H1 (cell line): Measurements from ENCODE around the gene ZNF532. TPM values are rescaled to one million over a fixed set of nuclear protein-coding genes. Genes with fewer than 3 reads are reported as not detected.

Experiments used
- CTCF ChIA-PET: fragments of 300-600 bp; sonication (Branson Sonifier 250); formaldehyde crosslinking; loops from one replicate; lab custom pipeline; 2021; ENCODE audit not compliant: partially characterized antibody; lab: Charles Lee
- POLR2A ChIA-PET: fragments of 300-600 bp; sonication (Branson Sonifier 250); formaldehyde crosslinking; loops from one replicate; lab custom pipeline; 2021; ENCODE audit warnings: inconsistent platforms; ENCODE audit not compliant: partially characterized antibody; lab: Charles Lee
- DNase-seq, 2 experiments: peaks; one replicate each; pipeline versions ENCODE4 v3.0.0 to v3.0.0-alpha.2; 2010 to 2022; ENCODE audit warnings: low spot score in 2 of 2, low read depth in 1 of 2, mixed read lengths in 1 of 2
- FAIRE-seq: peaks from 2 replicates; lab custom pipeline; 2011; peaks lifted over from hg19 to GRCh38; lab: Jason Lieb, UNC
- H2AFZ ChIP-seq: 2 replicates; pipeline ENCODE4 v1.8.1; 2012; ENCODE audit warnings: low read length, inconsistent platforms
- H2AK5ac ChIP-seq: 2 replicates; pipeline ENCODE4 v1.6.1; 2013; ENCODE audit warnings: low read depth, low read length
- H2BK120ac ChIP-seq: replicated peaks from 2 replicates; pipeline ENCODE3; 2013; ENCODE audit warnings: low read depth, low read length, inconsistent platforms
- H2BK12ac ChIP-seq: 2 replicates; pipeline ENCODE4 v1.6.1; 2013; ENCODE audit warnings: low read depth, low read length
- H2BK15ac ChIP-seq: 2 replicates; pipeline ENCODE4 v1.6.1; 2013; ENCODE audit warnings: low read length
- H2BK20ac ChIP-seq: 2 replicates; pipeline ENCODE4 v1.6.1; 2013; ENCODE audit warnings: low read length
- H2BK5ac ChIP-seq: 2 replicates; pipeline ENCODE4 v1.6.1; 2013; ENCODE audit warnings: low read depth, low read length
- H3K14ac ChIP-seq: 2 replicates; pipeline ENCODE4 v1.6.1; 2013; ENCODE audit warnings: inconsistent platforms; ENCODE audit not compliant: insufficient read length
- H3K18ac ChIP-seq: 2 replicates; pipeline ENCODE4 v1.6.1; 2013; ENCODE audit warnings: low read length; ENCODE audit errors: extremely low read depth
- H3K23ac ChIP-seq: 2 replicates; pipeline ENCODE4 v1.6.1; 2013; ENCODE audit warnings: inconsistent platforms; ENCODE audit not compliant: insufficient read length
- H3K23me2 ChIP-seq: 2 replicates; pipeline ENCODE4 v1.6.1; 2013; ENCODE audit warnings: low read depth, low read length
- H3K27ac ChIP-seq: 2 replicates; pipeline ENCODE4 v1.6.1; 2011; ENCODE audit warnings: low read depth, low read length, inconsistent platforms
- H3K27me3 ChIP-seq, 4 experiments: replicated peaks in 1 of 4; 1 replicate in 1 of 4; 2 replicates in 3 of 4; pipeline versions ENCODE4 v1.6.1 to v1.8.1; 2011 to 2013; ENCODE audit warnings: low read length in 3 of 4, mild to moderate bottlenecking in 3 of 4, inconsistent platforms in 2 of 4, mixed read lengths in 2 of 4, moderate library complexity in 1 of 4; ENCODE audit not compliant: control insufficient read depth in 3 of 4, insufficient read depth in 3 of 4; ENCODE audit errors: extremely low read depth in 1 of 4
- H3K36me3 ChIP-seq, 4 experiments: 2 replicates each; pipeline versions ENCODE4 v1.6.1 to v1.8.1; 2011 to 2013; ENCODE audit warnings: mild to moderate bottlenecking in 4 of 4, low read length in 3 of 4, moderate library complexity in 2 of 4, control low read depth in 1 of 4, inconsistent platforms in 1 of 4; ENCODE audit not compliant: insufficient read depth in 4 of 4, control insufficient read depth in 2 of 4
- H3K4ac ChIP-seq: replicated peaks from 2 replicates; pipeline ENCODE3; 2013; ENCODE audit warnings: low read length, low read depth, mixed read lengths, inconsistent platforms; ENCODE audit not compliant: insufficient read length
- H3K4me1 ChIP-seq, 4 experiments: replicated peaks in 1 of 4; 1 replicate in 1 of 4; 2 replicates in 3 of 4; pipeline versions ENCODE4 v1.6.1 to v1.8.1; 2011 to 2013; ENCODE audit warnings: low read length in 3 of 4, inconsistent platforms in 2 of 4, mixed read lengths in 1 of 4; ENCODE audit not compliant: insufficient read depth in 4 of 4, control insufficient read depth in 3 of 4
- H3K4me2 ChIP-seq, 2 experiments: 2 replicates each; pipeline versions ENCODE4 v1.6.1 to v1.8.1; 2011 to 2013; ENCODE audit warnings: low read depth in 2 of 2, low read length in 2 of 2, control low read depth in 1 of 2, inconsistent platforms in 1 of 2, mild to moderate bottlenecking in 1 of 2; ENCODE audit not compliant: insufficient read depth in 1 of 2
- H3K4me3 ChIP-seq, 4 experiments: fragments of 200-600, 300-600 bp in 1 of 4; sonication (generic), shearing (Covaris generic), sonication (Bioruptor Twin) in 1 of 4; 2 replicates each; pipeline versions ENCODE4 v1.5.1 to v1.8.1; 2011 to 2016; ENCODE audit warnings: low read length in 4 of 4, low read depth in 3 of 4, control low read depth in 2 of 4, inconsistent platforms in 2 of 4, mild to moderate bottlenecking in 2 of 4, mixed read lengths in 1 of 4, moderate library complexity in 1 of 4; ENCODE audit not compliant: insufficient read depth in 2 of 4; ENCODE audit errors: extremely low read depth in 1 of 4
- H3K56ac ChIP-seq: replicated peaks from 2 replicates; pipeline ENCODE3; 2013; ENCODE audit warnings: low read depth, mild to moderate bottlenecking, mixed read lengths, low read length, inconsistent platforms; ENCODE audit not compliant: insufficient read length
- H3K79me1 ChIP-seq: 2 replicates; pipeline ENCODE4 v1.6.1; 2013; ENCODE audit warnings: low read depth, low read length, control low read depth
- H3K79me2 ChIP-seq, 2 experiments: 2 replicates each; pipeline versions ENCODE4 v1.6.1 to v1.8.1; 2012 to 2013; ENCODE audit warnings: low read length in 2 of 2, mild to moderate bottlenecking in 2 of 2, inconsistent platforms in 1 of 2; ENCODE audit not compliant: insufficient read depth in 2 of 2, control insufficient read depth in 1 of 2
- H3K9ac ChIP-seq, 4 experiments: replicated peaks in 1 of 4; 1 replicate in 1 of 4; 2 replicates in 3 of 4; pipeline versions ENCODE4 v1.6.1 to v1.8.1; 2011 to 2013; ENCODE audit warnings: low read depth in 3 of 4, low read length in 3 of 4, control low read depth in 2 of 4, mild to moderate bottlenecking in 2 of 4, moderate library complexity in 2 of 4, inconsistent platforms in 1 of 4; ENCODE audit errors: extremely low read depth in 1 of 4
- H3K9me3 ChIP-seq, 2 experiments: 2 replicates each; pipeline versions ENCODE4 v1.6.1 to v1.8.1; 2012 to 2013; ENCODE audit warnings: mild to moderate bottlenecking in 2 of 2, moderate library complexity in 2 of 2, control low read depth in 1 of 2, inconsistent platforms in 1 of 2, low read depth in 1 of 2, low read length in 1 of 2, mixed read lengths in 1 of 2; ENCODE audit not compliant: insufficient read depth in 2 of 2
- H4K20me1 ChIP-seq, 2 experiments: replicated peaks in 1 of 2; 2 replicates each; pipeline versions ENCODE3 to v1.8.1; 2011 to 2013; ENCODE audit warnings: inconsistent platforms in 2 of 2, low read length in 2 of 2, mild to moderate bottlenecking in 1 of 2; ENCODE audit not compliant: insufficient read depth in 2 of 2, control insufficient read depth in 1 of 2
- H4K5ac ChIP-seq: 2 replicates; pipeline ENCODE4 v1.6.1; 2013; ENCODE audit warnings: low read length, low read depth, mixed read lengths, inconsistent platforms; ENCODE audit not compliant: insufficient read length
- H4K8ac ChIP-seq: 2 replicates; pipeline ENCODE4 v1.8.0; 2013; ENCODE audit warnings: mild to moderate bottlenecking, moderate library complexity, low read length, inconsistent platforms; ENCODE audit not compliant: insufficient read depth; ENCODE audit errors: extremely low read depth
- H4K91ac ChIP-seq: replicated peaks from 2 replicates; pipeline ENCODE3; 2013; ENCODE audit warnings: low read length, mixed read lengths, inconsistent platforms; ENCODE audit not compliant: insufficient read length
- ASH2L ChIP-seq: fragments of 200-600, 300-600 bp; sonication (generic); IDR thresholded peaks from one replicate; pipeline ENCODE4 v1.7.1; 2017; ENCODE audit warnings: low read length
- EP300 ChIP-seq, 2 experiments: IDR thresholded peaks; 1 replicate in 1 of 2; 2 replicates in 1 of 2; pipeline ENCODE4 v1.6.1; 2011 to 2012; ENCODE audit warnings: low read depth in 2 of 2, low read length in 2 of 2, mild to moderate bottlenecking in 2 of 2, borderline replicate concordance in 1 of 2, inconsistent platforms in 1 of 2, moderate library complexity in 1 of 2
- SIRT6 ChIP-seq: IDR thresholded peaks from one replicate; pipeline ENCODE4 v1.7.1; 2012; ENCODE audit warnings: low read length, inconsistent platforms
- SP2 ChIP-seq: IDR thresholded peaks from 2 replicates; pipeline ENCODE4 v1.6.1; 2012; ENCODE audit warnings: mild to moderate bottlenecking, low read length, inconsistent platforms
- SP4 ChIP-seq: IDR thresholded peaks from 2 replicates; pipeline ENCODE4 v1.6.1; 2012; ENCODE audit warnings: low read length, inconsistent platforms
- WGBS, 2 experiments: shearing (Covaris generic) in 1 of 2; methylation state at CpG; one replicate each; pipeline versions ENCODE4 v1.1.6 to v1.1.7; 2013 to 2015; ENCODE audit warnings: low lambda C conversion rate in 2 of 2, mixed read lengths in 2 of 2, inconsistent platforms in 1 of 2, low coverage in 1 of 2, missing lambda C conversion rate in 1 of 2; ENCODE audit not compliant: insufficient replicate concordance in 2 of 2, insufficient coverage in 1 of 2, insufficient read length in 1 of 2; ENCODE audit errors: extremely low coverage in 1 of 2, missing lambda C conversion rate in 1 of 2; 5-methylcytosine and 5-hydroxymethylcytosine counted together
- polyA plus RNA-seq, 7 experiments: library from polyadenylated mRNA; depleted of rRNA in 3 of 7; stranded (reverse) in 5 of 7; unstranded in 2 of 7; fragments of >200 nt in 5 of 7; fragments of 200-250 nt in 2 of 7; gene quantifications; 1 replicate in 5 of 7; 2 replicates in 1 of 7; 4 replicates in 1 of 7; pipeline versions ENCODE4 v1.2.1 to v1.2.3, GENCODE V29; 2011 to 2013; ENCODE audit warnings: missing spikeins in 2 of 7, mixed read lengths in 2 of 7
- total RNA-seq: library from RNA; stranded (reverse); fragmentation: NEBNext Ultra II Directional; extraction: Animal tissue kit (Norgen Biotek cat#: 25700); gene quantifications from 2 replicates; pipeline ENCODE4 v1.2.1, GENCODE V29; 2021

The ZNF532 gene
- total and polyA plus RNA-seq, 2 of the 8 experiments (the other 6 are each of a cell fraction or from before 2014, with no cell fraction given): 143 to 240 TPM

DNA sequence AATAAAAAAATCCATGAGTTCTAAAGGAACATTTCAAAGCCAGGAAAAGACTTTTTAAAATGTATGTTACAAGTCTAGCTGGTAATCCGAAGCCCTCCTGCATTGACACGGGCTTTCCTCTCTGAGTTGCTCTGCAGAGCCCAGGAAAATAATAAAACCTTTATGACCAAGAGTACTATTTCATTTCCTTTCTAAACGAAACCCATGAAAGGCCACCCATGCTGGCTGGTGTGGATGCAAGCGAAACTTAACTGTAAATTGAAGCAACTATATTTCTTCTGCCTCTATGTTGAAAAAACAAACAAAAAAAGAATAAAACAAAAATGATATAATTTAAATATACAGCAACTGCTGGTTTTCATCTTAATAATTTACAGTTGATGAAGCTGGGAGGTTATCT, 41.3 kb upstream of the ZNF532 start:
- no peak overlapping the region for H3K4me2 ChIP-seq
- CTCF ChIA-PET: no interaction called here
- no peak overlapping the region for H3K18ac ChIP-seq
- no peaks in the 10 kb centered on the region for H3K79me1 ChIP-seq
- H3K23ac ChIP-seq: no peak overlapping the region
- H3K9me3 ChIP-seq: peaks cover 0 to 5% of the 10 kb centered on the region in 2 experiments; a peak in 1 of 4 replicates
- H2AFZ ChIP-seq: no peak overlapping the region
- DNase-seq: no peak
- 83% methylated on average over 4 of the region's 4 CpGs; no CpG with 5 or more reads in 1 of the 2 experiments for WGBS, 2 experiments
- no peak overlapping the region for H3K4me3 ChIP-seq
- POLR2A ChIA-PET: interaction anchor here (0.6 to 1.0 kb wide), 2 partner anchors 48 to 49 kb away, joined by 3 read pairs; no protein-coding TSS in a partner anchor
- no peak overlapping the region for H2BK15ac ChIP-seq
- FAIRE-seq: no peak
- H3K27ac ChIP-seq: no peak overlapping the region
- H2BK5ac ChIP-seq: no peak overlapping the region
- no peak overlapping the region for H3K14ac ChIP-seq
- no peak overlapping the region for H4K8ac ChIP-seq
- H3K23me2 ChIP-seq: no peaks in the 10 kb centered on the region
- H2BK12ac ChIP-seq: no peak overlapping the region
- H4K5ac ChIP-seq: no peak overlapping the region
- 0 out of 8 replicates have a peak, but pooled peaks cover 0 to 4% (median 0%) of the 10 kb centered on the region in 4 experiments for H3K36me3 ChIP-seq
- no peak overlapping the region for H3K9ac ChIP-seq
- no peak overlapping the region for H2AK5ac ChIP-seq
- no peaks in the 10 kb centered on the region for H3K79me2 ChIP-seq
- no peak overlapping the region for H3K56ac ChIP-seq
- no peak overlapping the region for H2BK20ac ChIP-seq
- no peak overlapping the region for H3K4ac ChIP-seq
- H4K20me1 ChIP-seq: no peaks in the 10 kb centered on the region
- no peak overlapping the region for H4K91ac ChIP-seq
- no peak overlapping the region for H2BK120ac ChIP-seq
- TF ChIP-seq SIRT6 (no peak), EP300 (IDR thresholded peaks at IDR 0.05; ENCODE audit: borderline replicate concordance in 1 of 2, low read depth in 2 of 2, low read length in 2 of 2) (no peak), ASH2L (no peak), SP2 (no peak), SP4 (no peak)
- no peaks in the 10 kb centered on the region for H3K27me3 ChIP-seq
- no peaks in the 10 kb centered on the region for H3K4me1 ChIP-seq
